ENCODE results near the gene NDUFS2.

DNA sequence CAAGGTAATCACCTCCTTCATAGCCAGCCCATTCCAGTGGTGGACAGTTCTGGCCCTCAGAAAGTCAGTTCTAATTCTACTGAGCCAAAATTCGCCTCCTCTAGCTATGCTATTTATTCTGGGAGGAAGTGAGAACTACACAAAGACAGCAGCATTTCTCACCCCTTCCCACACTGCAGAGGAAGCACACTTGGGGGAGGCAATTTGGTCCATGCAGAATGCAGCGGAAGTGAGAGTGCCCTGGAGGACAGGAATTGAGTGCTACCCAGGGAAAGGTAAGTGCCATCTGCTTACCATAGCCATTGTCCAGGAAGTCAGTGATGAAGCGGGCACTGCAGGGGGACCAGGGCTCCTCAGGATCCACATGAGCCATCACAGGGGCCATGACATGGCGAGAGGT, 7.0 kb upstream of the NDUFS2 start:
- TF ChIP-seq, protein P1, sequence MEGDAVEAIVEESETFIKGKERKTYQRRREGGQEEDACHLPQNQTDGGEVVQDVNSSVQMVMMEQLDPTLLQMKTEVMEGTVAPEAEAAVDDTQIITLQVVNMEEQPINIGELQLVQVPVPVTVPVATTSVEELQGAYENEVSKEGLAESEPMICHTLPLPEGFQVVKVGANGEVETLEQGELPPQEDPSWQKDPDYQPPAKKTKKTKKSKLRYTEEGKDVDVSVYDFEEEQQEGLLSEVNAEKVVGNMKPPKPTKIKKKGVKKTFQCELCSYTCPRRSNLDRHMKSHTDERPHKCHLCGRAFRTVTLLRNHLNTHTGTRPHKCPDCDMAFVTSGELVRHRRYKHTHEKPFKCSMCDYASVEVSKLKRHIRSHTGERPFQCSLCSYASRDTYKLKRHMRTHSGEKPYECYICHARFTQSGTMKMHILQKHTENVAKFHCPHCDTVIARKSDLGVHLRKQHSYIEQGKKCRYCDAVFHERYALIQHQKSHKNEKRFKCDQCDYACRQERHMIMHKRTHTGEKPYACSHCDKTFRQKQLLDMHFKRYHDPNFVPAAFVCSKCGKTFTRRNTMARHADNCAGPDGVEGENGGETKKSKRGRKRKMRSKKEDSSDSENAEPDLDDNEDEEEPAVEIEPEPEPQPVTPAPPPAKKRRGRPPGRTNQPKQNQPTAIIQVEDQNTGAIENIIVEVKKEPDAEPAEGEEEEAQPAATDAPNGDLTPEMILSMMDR (conservative IDR thresholded peaks at IDR 0.05; ENCODE audit: low read depth, low read length): no peak
- TF ChIP-seq EZH2 (IDR thresholded peaks at IDR 0.05; ENCODE audit: borderline replicate concordance, low read depth, low read length, poor library complexity, severe bottlenecking): no peak

All from A673 (cell line).